Endothelial cell of umbilical vein (primary cell): ENCODE measurements around the gene PYCR2. TPM values are rescaled to one million over a fixed set of nuclear protein-coding genes. Genes with fewer than 3 reads are reported as not detected.

ENCODE experiments used
- BruUV-seq: library from RNA; stranded (reverse); fragments of 400-500 nt; replicated peaks from 2 replicates; lab custom pipeline; 2021; lab: Mats Ljungman, UMichigan
- CTCF ChIA-PET: fragments of 300-600, 350-600 bp; sonication (Branson Sonifier 250); formaldehyde crosslinking; loops from one replicate; lab custom pipeline; 2021; ENCODE audit warnings: antibody characterized with exemption, inconsistent platforms; lab: Charles Lee
- POLR2A ChIA-PET: fragments of 300-600, 350-600 bp; sonication (Branson Sonifier 250); formaldehyde crosslinking; loops from one replicate; lab custom pipeline; 2021; ENCODE audit warnings: antibody characterized with exemption, inconsistent platforms; lab: Charles Lee
- DNase-seq: peaks from one replicate; pipeline ENCODE4 v3.0.0-alpha.2; 2011; ENCODE audit warnings: low read depth, low spot score
- FAIRE-seq: peaks from 2 replicates; lab custom pipeline; 2011; peaks lifted over from hg19 to GRCh38; lab: Jason Lieb, UNC
- H2AFZ ChIP-seq: 2 replicates; pipeline ENCODE4 v1.6.0; 2012; ENCODE audit warnings: low read depth, low read length, control low read depth, inconsistent platforms
- H3K27ac ChIP-seq: 2 replicates; pipeline ENCODE4 v1.5.1; 2011; ENCODE audit warnings: low read depth, mild to moderate bottlenecking, control low read depth, low read length, moderate library complexity; ENCODE audit not compliant: insufficient read depth
- H3K27me3 ChIP-seq, 2 experiments: 2 replicates each; pipeline versions ENCODE4 v1.6.0 to v1.6.1; 2011; ENCODE audit warnings: low read length in 2 of 2, mixed read lengths in 1 of 2; ENCODE audit not compliant: control insufficient read depth in 2 of 2, insufficient read depth in 2 of 2
- H3K36me3 ChIP-seq, 2 experiments: 2 replicates in 1 of 2; 3 replicates in 1 of 2; pipeline ENCODE4 v1.5.1; 2011; ENCODE audit warnings: low read length in 2 of 2, mild to moderate bottlenecking in 1 of 2, moderate library complexity in 1 of 2; ENCODE audit not compliant: control insufficient read depth in 2 of 2, insufficient read depth in 2 of 2; ENCODE audit errors: extremely low read depth in 1 of 2
- H3K4me1 ChIP-seq: 3 replicates; pipeline ENCODE4 v1.5.1; 2011; ENCODE audit warnings: mild to moderate bottlenecking, low read length; ENCODE audit not compliant: control insufficient read depth, insufficient read depth; ENCODE audit errors: extremely low read depth
- H3K4me2 ChIP-seq: 2 replicates; pipeline ENCODE4 v1.6.1; 2011; ENCODE audit warnings: low read length, control low read depth, mixed read lengths; ENCODE audit not compliant: insufficient read depth
- H3K4me3 ChIP-seq, 3 experiments: fragments of 200-600 bp in 1 of 3; sonication (generic), shearing (Covaris generic) in 1 of 3; replicated peaks in 1 of 3; 2 replicates each; pipeline ENCODE4 v1.5.1; 2011 to 2016; ENCODE audit warnings: control low read depth in 3 of 3, low read length in 3 of 3, mild to moderate bottlenecking in 2 of 3, inconsistent platforms in 1 of 3, low read depth in 1 of 3, moderate library complexity in 1 of 3; ENCODE audit not compliant: insufficient read depth in 1 of 3
- H3K79me2 ChIP-seq: 2 replicates; pipeline ENCODE4 v1.6.0; 2012; ENCODE audit warnings: low read length, inconsistent platforms; ENCODE audit not compliant: control insufficient read depth, insufficient read depth
- H3K9ac ChIP-seq: replicated peaks from 2 replicates; pipeline ENCODE3; 2011; ENCODE audit warnings: low read length, control low read depth; ENCODE audit not compliant: insufficient read depth; ENCODE audit errors: extremely low read depth
- H3K9me1 ChIP-seq: replicated peaks from 3 replicates; pipeline ENCODE4 v1.6.0; 2011; ENCODE audit warnings: mild to moderate bottlenecking, low read length; ENCODE audit not compliant: control insufficient read depth, insufficient read depth; ENCODE audit errors: extremely low read depth
- H3K9me3 ChIP-seq: replicated peaks from 2 replicates; pipeline ENCODE4 v1.5.1; 2012; ENCODE audit warnings: low read length, inconsistent platforms; ENCODE audit not compliant: control insufficient read depth, insufficient read depth
- H4K20me1 ChIP-seq: replicated peaks from 2 replicates; pipeline ENCODE3; 2011; ENCODE audit warnings: mild to moderate bottlenecking, low read length; ENCODE audit not compliant: control insufficient read depth, insufficient read depth; ENCODE audit errors: extremely low read depth
- EZH2 ChIP-seq: IDR thresholded peaks from 2 replicates; pipeline ENCODE4 v1.6.1; 2012; ENCODE audit warnings: borderline replicate concordance, low read depth, mild to moderate bottlenecking, moderate library complexity, low read length, inconsistent platforms; ENCODE audit not compliant: severe bottlenecking
- FOS ChIP-seq: IDR thresholded peaks from 2 replicates; pipeline ENCODE4 v1.6.1; 2011; ENCODE audit warnings: mild to moderate bottlenecking, low read length, moderate library complexity, borderline replicate concordance; ENCODE audit not compliant: insufficient read depth
- GATA2 ChIP-seq: IDR thresholded peaks from 2 replicates; pipeline ENCODE4 v1.7.0; 2011; ENCODE audit warnings: low read depth, mild to moderate bottlenecking, moderate library complexity, mixed read lengths, low read length; ENCODE audit not compliant: insufficient read length, insufficient read depth
- JUN ChIP-seq: IDR thresholded peaks from 2 replicates; pipeline ENCODE4 v1.6.1; 2011; ENCODE audit warnings: borderline replicate concordance, low read depth; ENCODE audit not compliant: insufficient read length, insufficient read depth
- MYC ChIP-seq: IDR thresholded peaks from one replicate; pipeline ENCODE4 v1.6.1; 2011; ENCODE audit warnings: mild to moderate bottlenecking, low read depth, low read length
- POLR2A ChIP-seq: IDR thresholded peaks from 2 replicates; pipeline ENCODE4 v1.6.1; 2012; ENCODE audit warnings: low read depth, mild to moderate bottlenecking, control low read depth, low read length
- POLR2AphosphoS5 ChIP-seq: IDR thresholded peaks from 2 replicates; pipeline ENCODE4 v1.6.1; 2012; ENCODE audit warnings: low read depth, mild to moderate bottlenecking, control low read depth, low read length, moderate library complexity; ENCODE audit not compliant: insufficient read depth
- dilution Hi-C: fragments of 300-500 bp; cut with MboI; formaldehyde crosslinking; loops from one replicate; pipeline ENCODE4 v1.15.0; 2019; ENCODE audit warnings: low sequenced_read_pairs; ENCODE audit not compliant: extremely low pct_ligation_motif_present
- intact Hi-C: fragments of 100-400 bp; cut with micrococcal nuclease; formaldehyde crosslinking; loops from one replicate; pipeline ENCODE4 v1.10.0; 2022
- polyA plus RNA-seq, 4 experiments: library from polyadenylated mRNA; depleted of rRNA in 3 of 4; stranded (reverse) in 3 of 4; unstranded in 1 of 4; fragments of >200 nt; gene quantifications; 2 replicates each; pipeline versions ENCODE4 v1.2.1 to v1.2.3, GENCODE V29; 2011 to 2012; ENCODE audit warnings: missing spikeins in 1 of 4
- total RNA-seq: library from RNA; stranded (reverse); gene quantifications from 2 replicates; pipeline ENCODE4 v1.2.3, GENCODE V29; 2021
- TF ChIP-seq, protein P1 (sequence below), 2 donors: IDR thresholded peaks; 1 replicate in 1 of 2; 2 replicates in 1 of 2; pipeline ENCODE4 v1.5.1; 2011; ENCODE audit warnings: low read length in 2 of 2, mild to moderate bottlenecking in 2 of 2, moderate library complexity in 2 of 2, control low read depth in 1 of 2, inconsistent platforms in 1 of 2, low read depth in 1 of 2; ENCODE audit not compliant: insufficient read depth in 1 of 2; ENCODE audit errors: extremely low read depth in 1 of 2
- TF ChIP-seq, protein P2 (sequence below): IDR thresholded peaks from 2 replicates; pipeline ENCODE4 v1.6.1; 2011; ENCODE audit not compliant: insufficient read depth, insufficient read length

PYCR2 gene
- total and polyA plus RNA-seq, 2 donors (not counting 3 experiments of a cell fraction or from before 2014, with no cell fraction given), result 64.6 to 65.1 TPM

DNA sequence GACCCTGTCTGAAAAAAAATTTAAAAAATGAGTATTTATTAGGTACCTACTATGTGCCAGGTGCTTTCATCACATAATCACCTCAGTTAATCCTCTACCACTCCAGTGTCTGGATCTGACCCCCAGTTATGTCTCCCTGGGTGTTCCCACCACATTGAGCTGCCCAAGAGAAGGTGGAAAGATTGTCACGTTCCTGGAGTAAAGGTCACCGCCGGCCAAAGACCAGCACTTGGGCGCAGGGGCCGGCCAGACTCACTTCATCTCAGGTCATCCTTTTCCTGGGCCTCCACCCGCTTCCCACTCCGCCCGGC, 714 bp downstream of the PYCR2 start:
- no peaks in the 10 kb centered on the region for H4K20me1 ChIP-seq
- POLR2A ChIA-PET, result interaction anchor here (0.8 kb wide), 1 partner anchor 478 kb away, joined by 3 read pairs; no protein-coding TSS in a partner anchor
- H3K9ac ChIP-seq, result peak overlapping the region; percentile 74
- H3K79me2 ChIP-seq, result peaks cover 22% of the 10 kb centered on the region
- no peaks in the 10 kb centered on the region for H3K27me3 ChIP-seq
- no peaks in the 10 kb centered on the region for H3K9me1 ChIP-seq
- no peaks in the 10 kb centered on the region for H3K9me3 ChIP-seq
- H3K4me2 ChIP-seq, result peak overlapping the region; percentile 57
- H3K4me1 ChIP-seq, result peaks cover 19% of the 10 kb centered on the region
- TF ChIP-seq GATA2, result no peak
- TF ChIP-seq, protein P1, sequence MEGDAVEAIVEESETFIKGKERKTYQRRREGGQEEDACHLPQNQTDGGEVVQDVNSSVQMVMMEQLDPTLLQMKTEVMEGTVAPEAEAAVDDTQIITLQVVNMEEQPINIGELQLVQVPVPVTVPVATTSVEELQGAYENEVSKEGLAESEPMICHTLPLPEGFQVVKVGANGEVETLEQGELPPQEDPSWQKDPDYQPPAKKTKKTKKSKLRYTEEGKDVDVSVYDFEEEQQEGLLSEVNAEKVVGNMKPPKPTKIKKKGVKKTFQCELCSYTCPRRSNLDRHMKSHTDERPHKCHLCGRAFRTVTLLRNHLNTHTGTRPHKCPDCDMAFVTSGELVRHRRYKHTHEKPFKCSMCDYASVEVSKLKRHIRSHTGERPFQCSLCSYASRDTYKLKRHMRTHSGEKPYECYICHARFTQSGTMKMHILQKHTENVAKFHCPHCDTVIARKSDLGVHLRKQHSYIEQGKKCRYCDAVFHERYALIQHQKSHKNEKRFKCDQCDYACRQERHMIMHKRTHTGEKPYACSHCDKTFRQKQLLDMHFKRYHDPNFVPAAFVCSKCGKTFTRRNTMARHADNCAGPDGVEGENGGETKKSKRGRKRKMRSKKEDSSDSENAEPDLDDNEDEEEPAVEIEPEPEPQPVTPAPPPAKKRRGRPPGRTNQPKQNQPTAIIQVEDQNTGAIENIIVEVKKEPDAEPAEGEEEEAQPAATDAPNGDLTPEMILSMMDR (IDR thresholded peaks at IDR 0.05; ENCODE audit: extremely low read depth in 1 of 2, insufficient read depth in 1 of 2, low read depth in 1 of 2, low read length in 2 of 2), result no peak
- TF ChIP-seq JUN, result no peak
- no peak for TF ChIP-seq POLR2AphosphoS5
- no peak for TF ChIP-seq MYC
- TF ChIP-seq POLR2A, result no peak
- TF ChIP-seq EZH2, result no peak
- TF ChIP-seq FOS, result no peak
- TF ChIP-seq, protein P2, sequence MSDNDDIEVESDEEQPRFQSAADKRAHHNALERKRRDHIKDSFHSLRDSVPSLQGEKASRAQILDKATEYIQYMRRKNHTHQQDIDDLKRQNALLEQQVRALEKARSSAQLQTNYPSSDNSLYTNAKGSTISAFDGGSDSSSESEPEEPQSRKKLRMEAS, result no peak
- peak overlapping the region; percentile 6 for H2AFZ ChIP-seq
- H3K36me3 ChIP-seq, result peaks cover 2 to 10% of the 10 kb centered on the region in 2 experiments
- no TSS peak for BruUV-seq
- peak; percentile 54 for FAIRE-seq
- no peak for DNase-seq
- dilution Hi-C loops, result no loop called here
- H3K27ac ChIP-seq, result peak overlapping the region; percentile 45
- intact Hi-C loops, result loop anchor here (5.0 kb wide), 1 partner anchor 139 kb away; the partner anchor contains the start of gene H3-3A
- peak overlapping the region; percentile 15 to 69 (median 59) for H3K4me3 ChIP-seq
- CTCF ChIA-PET, result interaction anchor here (1.2 to 1.5 kb wide), 5 partner anchors 12 to 449 kb away, joined by 3 to 10 read pairs (median 5); no protein-coding TSS in a partner anchor
